ENCODE data around the gene ABCA2. TPM values are rescaled to one million over a fixed set of nuclear protein-coding genes. Genes with fewer than 3 reads are reported as not detected.

ABCA2 gene
- total RNA-seq, 1 experiment from 2014 or later: 114 TPM

DNA sequence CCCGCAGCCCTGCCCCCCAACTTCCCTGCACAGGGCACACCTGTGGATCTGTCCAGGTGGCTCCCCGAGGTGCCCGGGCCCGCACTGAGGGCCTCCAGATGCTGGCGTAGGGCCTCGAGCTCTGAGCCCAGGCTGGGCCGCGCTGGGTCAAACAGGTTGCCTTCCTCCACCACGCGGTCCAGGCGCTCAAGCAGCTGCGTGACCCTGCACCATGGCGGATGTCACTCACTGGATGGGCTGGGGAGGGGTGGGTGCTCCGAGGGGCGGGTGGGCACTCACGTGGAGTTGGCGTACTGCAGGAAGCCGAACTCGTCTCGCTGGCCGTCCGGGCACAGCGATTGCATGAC, 5.4 kb downstream of the ABCA2 start:
- ChIA-PET RAD21 (ENCODE audit: low non-redundant PET in 1 of 2, low total read pairs in 2 of 2, uncharacterized antibody in 2 of 2, unreplicated experiment in 2 of 2) (no interaction called here), POLR2A (no interaction called here), CTCF (interaction anchor here (0.6 to 1.8 kb wide), 3 partner anchors 12 to 44 kb away, joined by 4 to 14 read pairs (median 6); partner anchors contain the start of gene NPDC1)
- TF ChIP-seq RAD21 (IDR thresholded peaks at IDR 0.05; ENCODE audit: low read depth): no peak
- TF ChIP-seq, protein P1, sequence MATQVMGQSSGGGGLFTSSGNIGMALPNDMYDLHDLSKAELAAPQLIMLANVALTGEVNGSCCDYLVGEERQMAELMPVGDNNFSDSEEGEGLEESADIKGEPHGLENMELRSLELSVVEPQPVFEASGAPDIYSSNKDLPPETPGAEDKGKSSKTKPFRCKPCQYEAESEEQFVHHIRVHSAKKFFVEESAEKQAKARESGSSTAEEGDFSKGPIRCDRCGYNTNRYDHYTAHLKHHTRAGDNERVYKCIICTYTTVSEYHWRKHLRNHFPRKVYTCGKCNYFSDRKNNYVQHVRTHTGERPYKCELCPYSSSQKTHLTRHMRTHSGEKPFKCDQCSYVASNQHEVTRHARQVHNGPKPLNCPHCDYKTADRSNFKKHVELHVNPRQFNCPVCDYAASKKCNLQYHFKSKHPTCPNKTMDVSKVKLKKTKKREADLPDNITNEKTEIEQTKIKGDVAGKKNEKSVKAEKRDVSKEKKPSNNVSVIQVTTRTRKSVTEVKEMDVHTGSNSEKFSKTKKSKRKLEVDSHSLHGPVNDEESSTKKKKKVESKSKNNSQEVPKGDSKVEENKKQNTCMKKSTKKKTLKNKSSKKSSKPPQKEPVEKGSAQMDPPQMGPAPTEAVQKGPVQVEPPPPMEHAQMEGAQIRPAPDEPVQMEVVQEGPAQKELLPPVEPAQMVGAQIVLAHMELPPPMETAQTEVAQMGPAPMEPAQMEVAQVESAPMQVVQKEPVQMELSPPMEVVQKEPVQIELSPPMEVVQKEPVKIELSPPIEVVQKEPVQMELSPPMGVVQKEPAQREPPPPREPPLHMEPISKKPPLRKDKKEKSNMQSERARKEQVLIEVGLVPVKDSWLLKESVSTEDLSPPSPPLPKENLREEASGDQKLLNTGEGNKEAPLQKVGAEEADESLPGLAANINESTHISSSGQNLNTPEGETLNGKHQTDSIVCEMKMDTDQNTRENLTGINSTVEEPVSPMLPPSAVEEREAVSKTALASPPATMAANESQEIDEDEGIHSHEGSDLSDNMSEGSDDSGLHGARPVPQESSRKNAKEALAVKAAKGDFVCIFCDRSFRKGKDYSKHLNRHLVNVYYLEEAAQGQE (IDR thresholded peaks at IDR 0.05; ENCODE audit: low read depth): no peak
- TF ChIP-seq, protein P2, sequence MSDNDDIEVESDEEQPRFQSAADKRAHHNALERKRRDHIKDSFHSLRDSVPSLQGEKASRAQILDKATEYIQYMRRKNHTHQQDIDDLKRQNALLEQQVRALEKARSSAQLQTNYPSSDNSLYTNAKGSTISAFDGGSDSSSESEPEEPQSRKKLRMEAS (IDR thresholded peaks at IDR 0.05): no peak
- no peak overlapping the region for H2AFZ ChIP-seq (ENCODE audit: low read depth, low read length, poor library complexity, severe bottlenecking)
- no TSS peak for BruUV-seq (replicated peaks)
- H3K27me3 ChIP-seq (ENCODE audit: insufficient read depth, low read length): no peaks in the 10 kb centered on the region
- peaks cover 0 to 8% of the 10 kb centered on the region in 2 experiments; a peak in 2 of 4 replicates for H3K36me3 ChIP-seq (ENCODE audit: control insufficient read depth in 1 of 2, insufficient read depth in 2 of 2, low read length in 2 of 2)
- no peak overlapping the region for H3K4me3 ChIP-seq (replicated peaks in 1 of 2; ENCODE audit: low read depth in 1 of 2, low read length in 2 of 2)
- H3K9me2 ChIP-seq (ENCODE audit: insufficient read depth): no peaks in the 10 kb centered on the region
- DNase-seq (ENCODE audit: low read depth, low spot score) (no peak), ATAC-seq (no peak; the same call in 1 of the 2 replicates)
- H3K27ac ChIP-seq (ENCODE audit: low read depth, low read length): peak overlapping the region; percentile 63
- H3K79me2 ChIP-seq (ENCODE audit: insufficient read depth, low read length): peaks cover 31% of the 10 kb centered on the region
- intact Hi-C loops (cut with micrococcal nuclease): no loop called here
- H3K4me1 ChIP-seq (ENCODE audit: control insufficient read depth in 1 of 2, insufficient read depth in 2 of 2, low read length in 2 of 2): peaks cover 28 to 40% of the 10 kb centered on the region in 2 experiments; a peak in 3 of 4 replicates
- H3K4me2 ChIP-seq (ENCODE audit: low read length): peak overlapping the region; percentile 58
- no peaks in the 10 kb centered on the region for H4K20me1 ChIP-seq (ENCODE audit: insufficient read depth)
- H3K9ac ChIP-seq (ENCODE audit: low read length): peak overlapping the region; percentile 38
- H3K9me3 ChIP-seq (ENCODE audit: control insufficient read depth in 1 of 2, insufficient read depth in 1 of 2, low read depth in 1 of 2, low read length in 2 of 2): no peaks in the 10 kb centered on the region

Data from HCT116 (cell line).